Activated naive CD4-positive, alpha-beta T cell (primary cell): ENCODE data around the gene CYP2J2.
"Not testable (repeated sequence)": the region's sequence is repeated elsewhere in the genome, so short reads cannot be mapped to it uniquely, and the experiment has no call there.

Source experiments
- DNase-seq, 4 experiments: peaks; one replicate each; lab custom pipeline; 2025; lab: John Stamatoyannopoulos, UW

Gene CYP2J2

DNA sequence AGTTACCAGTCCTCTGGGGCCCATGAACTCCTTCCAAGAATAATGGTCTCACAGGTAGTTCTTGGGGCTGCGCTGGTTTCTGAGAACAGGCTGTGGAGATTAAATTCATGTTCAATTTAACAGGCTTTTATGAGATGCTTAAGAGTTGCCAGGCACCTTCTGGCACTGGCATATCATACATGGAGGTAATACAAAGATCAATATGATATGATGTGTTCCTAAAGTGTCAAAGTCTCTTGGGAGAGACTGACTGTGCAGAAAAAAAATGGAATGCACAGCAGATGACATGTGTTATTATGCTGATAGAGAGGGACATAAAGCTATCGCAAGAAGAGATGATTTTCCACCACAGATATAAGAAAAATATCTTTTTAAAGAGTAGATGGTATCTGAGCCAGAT is 6.8 kb downstream of the CYP2J2 start:
- no peak for DNase-seq

DNA sequence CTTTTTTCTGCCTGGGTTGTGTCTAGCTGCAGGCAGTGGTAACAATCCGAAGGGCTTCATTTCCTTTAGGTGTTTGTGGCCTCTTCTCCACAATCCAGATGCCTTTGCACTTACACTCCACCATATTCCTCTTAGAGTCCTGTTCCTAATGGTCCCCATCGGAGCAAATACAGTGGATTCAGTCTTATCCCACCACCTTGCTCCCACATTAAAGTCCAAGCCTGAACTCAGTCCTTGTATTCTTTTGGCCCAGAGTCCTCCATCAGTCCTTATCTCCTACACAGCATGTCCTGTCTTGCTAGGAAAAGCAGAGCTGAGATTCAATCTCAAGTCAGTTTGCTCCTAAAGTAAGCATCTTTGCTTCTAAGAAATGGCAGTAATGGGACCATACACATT is 8.8 kb downstream of the CYP2J2 start:
- DNase-seq = no peak

DNA sequence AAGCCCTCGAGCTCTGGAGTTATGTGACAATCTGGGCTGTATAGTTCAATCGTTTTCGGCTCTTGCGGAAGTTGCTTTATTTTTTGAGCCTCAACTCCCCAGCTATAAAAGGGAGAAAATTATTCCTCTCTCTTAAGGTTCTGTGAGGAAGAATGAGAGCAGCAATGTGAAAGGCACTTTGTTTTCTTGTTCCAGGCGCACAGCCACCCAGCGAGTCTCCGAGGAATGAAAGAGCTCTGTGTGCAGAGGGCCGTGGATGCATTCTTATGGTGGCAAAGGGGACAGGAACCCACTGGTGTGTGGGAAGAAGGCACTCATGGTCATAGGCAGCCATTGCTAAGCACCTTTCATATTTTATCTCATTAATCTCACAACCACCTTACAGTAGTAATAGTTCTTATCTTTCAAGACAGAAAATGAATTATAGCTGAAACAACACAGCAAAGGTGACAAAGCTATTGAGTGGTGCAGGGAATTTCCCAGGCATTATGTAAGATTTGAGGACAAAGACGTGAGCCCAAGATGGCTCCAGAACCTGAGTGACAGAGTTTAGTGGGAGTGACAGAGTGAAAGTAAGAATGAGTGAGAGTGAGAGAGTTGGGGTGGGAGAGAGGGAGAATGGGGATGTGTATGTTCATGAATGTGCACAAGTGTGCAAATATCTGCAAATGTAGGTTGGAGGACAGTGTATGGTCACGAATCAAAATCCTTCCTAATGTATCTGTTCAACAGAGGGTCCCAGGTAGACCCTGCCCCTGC is 9.4 kb downstream of the CYP2J2 start:
- DNase-seq = no peak

DNA sequence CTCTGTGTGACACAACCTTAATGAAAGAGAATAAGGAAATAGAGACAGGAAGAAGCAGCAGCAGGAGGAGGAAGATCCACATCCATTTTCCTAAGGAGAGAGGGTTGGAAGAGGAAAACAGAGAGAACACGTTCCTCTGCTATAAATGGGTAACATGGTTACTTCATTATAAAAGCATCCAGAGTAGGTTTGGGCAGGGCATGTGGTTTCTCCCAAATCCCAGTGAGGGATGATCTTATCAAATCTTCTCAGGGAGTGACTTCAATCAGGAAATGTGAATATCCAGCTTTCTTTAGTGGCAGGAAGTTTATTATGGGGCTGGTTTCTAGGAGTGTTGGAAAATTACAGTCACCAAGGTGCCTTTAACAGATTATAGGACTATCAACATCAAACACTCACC is 11.1 kb downstream of the CYP2J2 start:
- DNase-seq = no peak

DNA sequence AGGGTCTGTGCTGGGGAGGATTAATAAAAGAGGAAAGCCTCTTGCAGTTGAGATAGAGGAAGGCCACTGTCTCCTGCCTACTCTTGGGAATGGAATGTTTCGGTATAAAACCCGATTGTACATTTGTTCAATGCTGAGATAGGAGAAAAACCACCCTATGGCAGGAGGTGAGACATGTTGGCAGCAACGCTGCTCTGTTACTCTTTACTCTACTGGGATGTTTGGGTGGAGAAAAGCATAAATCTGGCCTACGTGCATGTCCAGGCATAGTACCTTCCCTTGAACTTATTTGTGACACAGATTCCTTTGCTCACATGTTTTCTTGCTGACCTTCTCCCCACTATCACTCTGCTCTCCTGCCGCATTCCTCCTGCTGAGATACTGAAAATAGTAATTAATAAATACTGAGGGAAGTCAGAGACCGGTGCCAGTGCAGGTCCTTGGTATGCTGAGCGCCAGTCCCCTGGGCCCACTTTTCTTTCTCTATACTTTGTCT is 11.7 kb downstream of the CYP2J2 start:
- DNase-seq = not testable (repeated sequence)

DNA sequence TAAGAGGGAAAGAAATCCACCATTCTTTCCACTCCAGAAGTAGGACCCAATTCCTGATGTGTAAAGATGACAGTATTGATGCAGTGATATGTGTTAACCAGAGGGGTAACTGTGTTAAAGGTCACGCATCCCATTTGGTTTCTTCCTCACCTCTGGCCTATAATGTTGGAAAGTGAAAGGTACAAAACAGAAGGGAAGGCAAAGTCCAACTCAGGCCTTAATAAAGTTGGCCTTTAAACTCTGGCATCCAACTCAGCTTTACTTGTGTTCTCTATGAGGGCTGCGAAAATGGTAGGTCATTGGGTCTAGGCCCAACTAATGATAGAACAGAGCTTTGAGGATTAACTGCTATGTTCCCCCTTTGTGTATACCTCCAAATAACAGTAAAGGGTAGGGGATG is 17.9 kb downstream of the CYP2J2 start:
- no peak for DNase-seq

DNA sequence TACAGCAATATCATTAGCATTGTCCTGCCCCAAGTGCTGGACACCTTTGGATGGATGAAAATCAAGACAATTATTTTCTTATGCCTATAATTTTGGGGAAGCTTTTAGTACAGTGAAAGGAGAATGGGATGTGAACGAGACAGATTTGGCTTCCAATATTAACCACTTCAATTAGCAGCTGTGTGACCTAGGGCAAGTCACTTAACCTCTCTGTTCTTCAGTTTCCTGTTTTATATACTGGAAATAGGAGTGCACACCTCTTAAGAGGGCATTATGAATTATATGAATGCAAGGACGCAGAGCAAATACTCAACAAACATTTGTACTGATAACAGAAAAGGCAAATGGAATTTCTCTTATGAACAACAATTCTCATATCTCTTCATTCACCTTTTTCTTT is 18.5 kb downstream of the CYP2J2 start:
- no peak for DNase-seq

DNA sequence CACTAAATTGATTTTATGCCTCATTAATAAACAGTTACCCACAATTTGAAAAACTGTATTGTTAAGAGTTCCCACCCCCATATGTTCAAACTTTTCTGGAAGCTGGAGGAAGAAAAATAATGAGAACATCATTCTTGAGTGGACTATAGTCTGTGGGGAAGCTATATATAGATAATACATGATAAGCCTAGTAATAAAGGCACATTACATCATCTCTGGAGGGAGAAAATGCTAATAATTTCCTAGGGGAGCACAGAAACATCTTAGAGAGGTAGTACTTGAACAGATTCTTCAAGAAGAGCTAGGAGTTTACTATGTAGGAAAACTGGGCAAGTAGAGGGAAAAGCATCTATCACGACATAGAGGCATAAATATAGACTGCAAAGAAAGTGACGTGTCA is 19.6 kb downstream of the CYP2J2 start:
- DNase-seq = no peak

DNA sequence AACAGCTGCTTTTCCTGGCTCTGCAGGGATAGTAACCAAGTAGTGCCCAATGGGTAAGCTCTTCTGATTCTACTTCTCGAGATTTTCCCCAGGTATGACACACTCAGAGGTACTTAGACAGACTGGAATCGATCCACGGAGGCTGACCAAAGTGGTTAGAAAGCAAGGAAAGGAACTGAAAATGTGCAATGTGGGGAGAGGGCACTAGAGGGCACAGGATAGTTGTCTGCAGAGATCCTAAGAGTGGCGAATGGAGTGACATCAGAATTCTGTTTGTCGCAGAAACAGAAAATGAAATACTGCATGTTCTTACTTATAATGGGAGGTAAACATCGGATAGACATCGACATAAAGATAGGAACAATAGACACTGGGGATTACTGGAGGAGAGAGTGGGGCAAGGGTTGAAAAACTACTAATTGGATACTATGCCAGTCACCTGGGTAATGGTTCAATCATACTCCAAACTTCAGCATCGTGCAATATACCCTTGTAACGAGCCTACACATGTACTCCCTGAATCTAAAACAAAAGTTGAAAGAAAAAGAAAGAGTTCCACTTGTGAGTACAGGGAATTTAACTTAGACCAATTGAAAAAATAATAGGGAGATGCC is 23.3 kb downstream of the CYP2J2 start:
- no peak for DNase-seq

DNA sequence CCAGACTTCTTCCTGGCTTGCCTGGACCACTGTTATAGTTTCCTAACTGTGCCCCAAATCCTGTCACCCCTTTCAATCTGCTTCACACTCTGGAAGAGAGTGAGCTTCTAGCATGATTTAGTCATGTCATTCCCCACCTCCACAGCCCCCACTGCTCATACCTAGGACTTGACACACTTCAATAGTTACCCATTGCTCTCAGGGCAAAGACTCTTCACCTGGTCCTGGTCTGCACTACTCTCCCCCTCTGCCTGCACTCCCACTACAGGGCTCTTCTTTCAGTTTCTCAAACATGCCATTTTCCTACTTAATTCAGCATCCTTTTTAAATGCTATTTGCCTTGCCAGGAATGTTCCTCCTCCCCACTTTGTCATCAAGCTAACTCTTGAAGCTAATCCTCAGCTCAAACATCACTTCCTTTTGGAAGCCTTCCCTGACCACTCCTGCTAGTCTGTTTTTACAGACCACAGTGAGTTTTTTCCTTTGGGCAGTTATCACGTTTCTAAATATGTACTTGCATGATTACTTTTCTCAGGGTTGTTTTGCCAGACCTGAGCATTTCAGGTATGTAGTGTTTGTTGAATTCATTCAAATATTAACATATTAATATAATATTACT is 24.7 kb downstream of the CYP2J2 start:
- no peak for DNase-seq

DNA sequence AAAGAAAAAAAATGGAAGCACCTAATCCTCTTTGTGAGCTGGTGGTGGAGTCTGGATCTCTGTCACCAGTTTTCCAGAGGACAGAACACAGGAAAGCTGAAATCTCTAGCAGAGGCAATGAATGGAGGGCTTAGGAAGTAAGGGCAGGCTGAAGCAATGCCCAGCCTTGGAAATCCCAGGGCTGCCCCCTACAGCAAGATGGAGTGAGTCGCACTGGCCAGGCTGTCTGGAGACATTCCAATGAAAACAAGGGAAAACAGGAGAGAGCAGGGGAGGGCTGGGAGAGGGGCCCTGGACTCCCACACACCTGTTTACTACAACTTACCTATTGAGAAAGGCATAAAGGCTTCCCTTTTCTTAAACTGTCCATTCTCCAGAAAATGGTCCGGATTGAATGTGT is 25.9 kb downstream of the CYP2J2 start:
- DNase-seq = no peak

DNA sequence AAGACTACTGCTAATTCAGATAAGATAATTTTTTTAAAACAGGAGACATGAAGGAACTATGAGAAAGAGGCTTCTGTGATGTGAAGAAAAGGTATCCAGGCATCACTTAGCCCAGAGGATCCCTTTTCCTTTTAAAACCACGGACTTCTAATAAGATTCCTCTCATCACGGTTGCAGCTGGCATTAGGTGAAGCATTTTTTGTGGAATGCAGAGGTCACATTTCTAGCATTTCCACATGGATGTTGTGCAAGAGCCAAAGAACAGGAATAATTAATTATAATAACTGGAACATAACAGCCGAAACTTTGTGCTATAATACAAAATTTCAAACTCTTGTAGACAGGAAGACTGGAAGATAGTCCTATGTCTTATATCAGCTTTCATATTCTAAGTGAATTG is 27.6 kb downstream of the CYP2J2 start:
- DNase-seq = no peak

DNA sequence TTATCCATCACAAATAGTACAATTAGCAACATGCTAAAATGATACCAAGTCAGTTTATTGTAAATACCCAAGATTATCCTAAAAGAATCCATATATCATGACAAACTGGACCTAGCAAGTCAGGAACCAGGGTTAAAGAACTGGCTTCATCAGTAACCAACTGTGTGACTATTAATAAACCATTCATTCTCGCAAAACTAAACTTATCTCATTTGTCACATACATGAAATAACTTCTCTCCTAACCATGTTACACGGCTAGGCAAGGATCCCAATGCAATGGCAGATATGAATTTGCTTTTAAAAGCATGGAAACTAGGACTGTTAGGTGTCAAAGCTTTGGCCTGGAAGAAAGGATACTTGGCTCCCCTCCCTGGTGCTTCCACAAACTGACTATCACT is 29.4 kb downstream of the CYP2J2 start:
- no peak for DNase-seq

DNA sequence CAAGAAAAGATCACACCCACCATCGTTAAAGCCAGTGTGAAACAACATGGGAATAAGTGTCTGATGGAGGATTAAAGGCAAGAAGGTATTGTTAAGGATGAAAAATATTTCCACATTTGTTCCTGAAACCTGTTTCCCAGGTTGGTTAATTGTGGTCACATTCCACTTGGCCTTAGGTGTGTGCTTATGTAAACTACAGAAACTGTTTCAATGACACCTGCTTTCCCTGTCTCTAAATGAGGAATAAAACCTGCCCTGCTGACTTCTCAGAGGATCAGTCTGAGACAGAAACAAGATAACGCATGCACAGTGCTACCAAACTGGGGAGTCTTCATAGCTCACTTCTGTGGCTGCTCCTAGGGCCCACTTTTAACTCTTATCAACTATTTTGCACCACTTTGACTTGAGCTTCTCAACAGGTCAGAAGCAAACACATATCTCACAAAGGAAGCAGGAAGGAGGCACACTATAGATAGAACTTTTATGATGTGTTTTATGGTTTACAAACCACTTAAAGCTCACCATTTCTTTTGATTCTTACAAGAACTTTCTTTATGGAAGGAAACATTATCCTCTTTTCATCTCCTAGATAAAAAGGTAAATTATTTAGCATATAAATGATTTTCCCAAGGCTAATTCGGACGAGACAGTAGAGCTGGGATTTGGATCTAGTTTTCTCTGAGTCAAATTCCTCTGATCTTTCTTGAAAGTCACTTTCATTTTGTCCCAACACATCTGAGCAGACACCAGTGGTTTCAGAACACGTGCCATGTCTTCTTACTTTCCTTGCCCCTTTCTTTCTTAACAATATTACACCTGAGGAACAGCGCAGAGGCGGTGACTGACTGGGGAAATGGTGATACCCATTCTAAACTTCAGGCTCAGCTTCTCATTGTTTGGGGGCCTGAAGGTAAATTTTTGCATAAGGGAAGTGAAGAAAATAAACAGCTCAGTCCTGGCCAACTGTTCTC is 33.4 kb downstream of the CYP2J2 start:
- no peak for DNase-seq

DNA sequence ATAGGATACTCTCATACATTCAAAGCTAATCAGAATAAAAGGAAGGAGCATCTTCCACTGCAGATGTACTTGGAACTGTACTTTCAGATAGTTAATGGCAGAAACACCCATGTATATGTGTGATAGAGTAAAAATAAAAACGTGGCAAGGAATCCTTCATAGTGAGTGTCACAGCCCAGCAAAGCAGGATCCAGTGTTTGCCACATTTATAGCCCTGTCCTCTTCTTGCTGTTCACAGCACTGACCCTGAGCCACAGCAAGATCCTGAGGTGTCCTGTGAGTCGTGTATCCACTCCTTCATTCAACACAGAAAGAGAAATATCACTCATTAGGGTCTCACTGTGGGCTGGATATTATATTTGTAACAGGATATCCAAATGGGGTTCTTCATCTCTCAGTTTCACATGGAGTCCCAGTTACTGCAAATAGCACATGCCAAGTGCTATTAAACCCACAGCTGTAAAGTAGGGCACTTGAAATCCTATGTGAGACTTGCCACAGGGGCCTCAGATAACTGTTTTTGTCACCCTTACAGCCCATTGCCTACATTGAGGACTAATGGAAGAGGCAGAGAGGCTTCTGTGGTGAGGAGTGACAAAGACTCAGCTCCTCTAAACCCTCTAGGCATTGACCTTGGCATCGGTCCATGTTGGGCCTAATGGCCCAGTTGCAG is 41.3 kb downstream of the CYP2J2 start:
- DNase-seq = no peak

DNA sequence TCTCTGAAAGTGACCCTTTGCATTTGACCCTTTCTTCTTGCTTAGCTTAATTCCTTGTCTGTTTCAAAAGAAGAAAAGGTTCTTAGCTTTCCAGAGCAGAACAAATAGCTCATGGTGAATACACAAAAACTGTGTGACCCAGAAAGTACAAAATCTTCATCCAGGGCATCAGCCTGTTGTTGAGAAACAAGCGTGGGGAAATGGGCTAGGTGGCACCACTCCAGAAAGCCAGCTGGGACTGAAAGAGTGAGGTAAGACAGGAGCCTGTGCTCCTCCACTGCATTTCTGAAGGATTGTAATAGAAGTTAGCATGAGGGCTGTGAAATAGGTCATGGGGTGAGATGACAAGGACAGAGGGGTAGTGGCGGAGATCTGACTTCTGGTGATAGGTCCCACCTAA is 45.8 kb downstream of the CYP2J2 start:
- DNase-seq = no peak

DNA sequence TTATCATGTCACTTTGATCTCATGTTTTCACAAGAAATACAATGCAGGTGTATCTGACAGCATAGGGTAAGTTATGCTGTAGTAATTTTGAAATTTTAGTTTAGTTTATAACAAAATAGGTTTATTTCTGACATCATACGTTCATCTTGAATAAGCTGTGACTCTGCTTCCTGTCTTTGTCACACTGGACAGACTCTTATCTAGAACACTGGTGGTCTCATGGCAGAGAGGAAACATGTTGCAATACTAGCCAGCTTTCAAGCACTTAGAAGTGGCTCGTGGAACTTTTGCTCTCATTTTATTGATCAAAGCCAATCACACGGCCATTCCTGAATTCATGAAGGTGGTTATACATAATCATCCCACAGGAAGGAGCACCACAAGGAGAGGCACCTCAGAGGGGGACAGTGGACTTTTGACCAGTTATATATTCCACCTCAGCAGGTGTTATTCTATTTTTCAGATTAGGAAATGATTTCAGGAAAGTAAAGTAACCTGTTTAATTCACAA is 46.5 kb downstream of the CYP2J2 start:
- no peak for DNase-seq

DNA sequence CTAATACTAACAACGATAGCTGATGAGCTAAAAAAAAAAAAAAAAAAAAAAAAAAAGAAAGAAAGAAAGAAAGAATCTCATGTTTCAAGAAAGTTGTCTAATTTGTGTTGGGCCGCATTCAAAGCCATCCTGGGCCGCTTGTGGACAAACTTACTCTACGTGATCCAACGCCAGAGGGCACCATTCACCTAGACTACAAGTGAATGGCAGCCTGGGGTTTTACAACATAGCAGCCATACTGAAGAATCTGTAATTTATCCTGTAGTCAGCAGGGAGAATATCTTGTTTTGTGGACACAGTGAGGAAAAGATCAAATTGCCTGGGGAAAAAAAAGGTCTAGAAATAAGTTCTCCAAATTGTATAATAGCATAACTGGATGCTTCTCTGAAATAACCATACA is 47.0 kb downstream of the CYP2J2 start:
- DNase-seq = peak in 3 of 4 experiments; percentile 1 to 30 (median 7)

DNA sequence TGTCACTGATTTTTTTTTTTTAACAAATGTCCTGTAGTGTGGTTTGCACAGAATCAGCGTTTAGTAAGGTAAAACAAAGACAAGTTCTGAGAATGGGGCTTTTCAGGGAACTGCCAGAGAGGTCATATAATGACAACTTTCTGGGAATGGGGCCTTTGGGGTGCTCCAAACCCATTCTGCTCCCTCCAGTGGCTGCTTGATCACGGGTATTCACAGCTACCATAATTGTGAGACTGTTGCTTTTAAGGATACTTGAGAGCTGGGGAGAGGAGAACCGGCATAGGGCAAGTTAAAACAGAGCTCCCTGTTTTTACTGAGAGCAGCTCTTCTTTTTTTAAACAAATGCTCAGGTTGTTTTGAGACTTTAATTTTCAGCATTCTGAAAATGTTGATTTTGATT is 48.2 kb downstream of the CYP2J2 start:
- no peak for DNase-seq

DNA sequence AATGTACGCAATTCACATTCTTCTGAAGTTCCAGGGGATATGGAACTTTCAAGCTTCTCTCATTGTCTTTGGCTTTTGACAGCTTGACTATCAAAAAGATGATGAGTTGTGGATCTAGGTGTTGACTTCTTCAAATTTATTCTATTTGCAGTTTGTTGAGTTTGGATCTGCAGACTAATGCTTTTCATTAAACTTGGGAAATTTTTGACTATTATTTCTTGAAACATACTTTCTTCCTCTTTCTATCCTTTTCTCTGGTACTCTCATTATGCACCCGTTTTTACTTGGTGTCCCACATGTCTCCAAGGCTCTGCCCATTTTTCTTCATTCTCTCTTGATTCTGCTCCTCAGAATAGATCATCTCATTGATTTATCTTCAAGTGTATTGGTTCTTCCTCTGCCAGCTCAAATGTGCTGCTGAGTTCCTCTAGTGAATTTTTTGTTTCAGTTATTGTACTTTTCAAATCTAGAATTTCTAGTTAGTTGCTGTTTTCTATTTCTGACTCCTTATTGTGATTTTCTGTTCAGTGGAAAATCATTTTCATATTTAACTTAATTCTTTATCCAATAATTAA is 49.4 kb downstream of the CYP2J2 start:
- no peak for DNase-seq

DNA sequence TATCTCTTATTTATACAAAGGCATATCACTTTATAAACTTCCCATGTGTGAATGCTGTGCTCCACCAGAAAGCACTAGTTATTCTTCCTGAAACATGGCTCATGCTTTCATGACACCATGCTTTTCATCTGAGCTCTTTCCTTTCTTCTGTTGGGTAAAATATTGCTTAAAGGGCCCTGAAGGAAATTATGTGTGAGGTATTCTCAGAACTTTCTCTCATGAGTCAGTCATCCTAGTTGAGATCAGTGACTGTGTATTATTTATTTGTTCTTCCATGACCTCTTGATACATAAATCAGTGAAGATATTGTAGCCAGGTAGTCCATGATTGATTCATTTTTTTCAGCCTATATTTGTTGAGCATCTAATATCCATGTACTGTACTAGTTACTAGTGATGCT is 54.8 kb downstream of the CYP2J2 start:
- no peak for DNase-seq
